GM20000 (cell line): ENCODE results near the gene OSCP1.

Experiments used
- DNase-seq: peaks from one replicate; pipeline ENCODE4 v3.0.0; 2012; ENCODE audit warnings: low spot score
- CTCF ChIP-seq: IDR thresholded peaks from 2 replicates; pipeline ENCODE4 v1.5.1; 2012; ENCODE audit warnings: mild to moderate bottlenecking, control low read depth; ENCODE audit errors: extremely low read depth, missing control alignments

The OSCP1 gene

GRCh38 chr1:36380143-36380619 is 70.1 kb downstream of the OSCP1 start:
- no peak for DNase-seq
- no peak for TF ChIP-seq CTCF

- no peak for DNase-seq
- no peak for TF ChIP-seq CTCF
These were observed 72.3 kb downstream of the OSCP1 start for GRCh38 chr1:36377791-36378492.

GRCh38 chr1:36372617-36373016 is 77.6 kb downstream of the OSCP1 start:
- TF ChIP-seq CTCF = no peak
- no peak for DNase-seq

GRCh38 chr1:36369061-36369861 is 81.0 kb downstream of the OSCP1 start:
- DNase-seq = peak; percentile 80
- peak; percentile 80 for TF ChIP-seq CTCF
